ENCODE measurements around the gene TCFL5.

Gene TCFL5

GRCh38 chr20:62820962-62821725, 40.5 kb downstream of the TCFL5 start:
- DNase-seq = no peak

GRCh38 chr20:62820208-62820961, 41.2 kb downstream of the TCFL5 start:
- peak; percentile 24 for DNase-seq

DNA sequence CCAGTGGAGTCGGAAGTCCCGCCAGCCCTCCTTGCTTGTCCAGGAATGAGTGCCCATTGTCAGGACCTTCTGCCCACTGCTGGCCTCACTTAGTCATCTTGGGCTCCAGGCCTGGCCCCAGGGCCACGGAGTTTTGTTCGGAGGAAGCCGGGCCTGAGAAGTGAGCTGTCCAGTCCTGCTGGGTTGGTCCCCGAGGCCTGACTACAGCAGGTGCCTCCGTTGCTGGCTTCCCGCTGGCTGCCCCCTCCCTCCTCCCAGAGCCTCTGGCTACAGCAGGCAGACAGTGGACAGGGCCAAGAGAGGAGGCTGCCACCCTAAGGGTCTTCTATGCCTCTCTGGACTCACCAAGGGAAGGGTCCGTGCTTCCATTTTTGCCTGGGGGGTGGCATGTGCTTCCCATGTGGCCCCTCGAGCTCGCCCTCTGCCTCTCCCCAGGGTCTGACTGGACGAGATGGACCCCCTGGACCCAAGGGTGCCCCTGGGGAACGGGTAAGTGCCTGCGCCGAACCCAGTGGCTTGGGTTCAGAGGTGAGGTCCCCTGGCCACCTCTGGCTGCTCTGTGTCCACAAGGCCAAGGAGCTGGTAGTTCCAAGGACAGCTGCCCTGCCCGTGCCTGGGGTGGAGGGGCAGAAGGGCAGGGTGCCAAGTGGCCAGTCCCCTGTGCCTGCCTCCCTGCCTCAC, 42.0 kb downstream of the TCFL5 start:
- DNase-seq = no peak

DNA sequence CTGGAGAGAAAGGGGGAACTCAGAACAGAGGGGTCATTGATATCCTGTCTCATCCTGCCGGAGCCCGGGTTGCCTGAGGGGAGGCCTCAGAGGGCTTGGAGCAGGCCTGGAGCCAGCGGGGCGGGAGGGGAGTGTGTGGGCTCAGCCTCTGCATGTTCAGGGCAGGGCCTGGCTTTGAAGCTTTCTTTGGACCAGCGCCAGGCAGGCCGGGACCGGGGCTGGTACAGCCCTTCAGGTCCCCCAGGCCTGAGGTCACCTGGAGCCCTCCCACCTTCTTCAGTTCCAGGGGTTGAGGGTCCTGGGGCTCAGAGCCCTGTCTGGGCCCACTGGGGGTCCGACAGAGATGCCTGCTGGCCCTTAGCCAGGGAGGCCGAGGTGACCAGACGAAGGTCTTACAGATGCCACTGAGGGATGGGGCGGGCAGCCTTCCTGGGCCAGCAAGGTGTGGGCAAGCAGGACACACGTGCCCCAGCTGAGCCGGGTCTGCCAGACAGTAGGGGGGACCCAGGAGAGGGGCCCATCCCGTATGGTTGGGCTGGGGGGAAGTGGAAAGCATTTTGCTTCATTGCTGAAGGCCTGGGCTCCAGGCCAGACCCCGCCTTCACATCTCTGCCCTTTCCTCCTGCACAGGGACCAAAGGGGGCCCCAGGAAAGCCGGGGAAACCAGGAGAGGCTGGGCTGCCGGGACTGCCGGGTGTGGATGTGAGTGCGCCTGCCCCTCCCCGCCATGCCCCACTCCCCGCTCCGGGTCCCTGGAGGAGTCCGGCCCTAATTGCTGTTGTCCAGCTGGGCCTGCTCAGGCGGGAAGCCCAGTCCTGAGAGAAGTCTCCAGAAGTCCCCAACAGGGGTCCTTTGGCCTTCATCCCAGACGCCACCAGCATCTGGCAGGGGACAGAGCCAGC, 42.8 kb downstream of the TCFL5 start:
- no peak for DNase-seq

GRCh38 chr20:62817975-62818591, 43.5 kb downstream of the TCFL5 start:
- DNase-seq = no peak

- DNase-seq = no peak
These were observed 44.4 kb downstream of the TCFL5 start, which contains the start of gene COL9A3 for GRCh38 chr20:62816884-62817873. COL9A3 (plus strand) TSS chr20:62817050; CDS start chr20:62817065, 15 bp downstream.

DNA sequence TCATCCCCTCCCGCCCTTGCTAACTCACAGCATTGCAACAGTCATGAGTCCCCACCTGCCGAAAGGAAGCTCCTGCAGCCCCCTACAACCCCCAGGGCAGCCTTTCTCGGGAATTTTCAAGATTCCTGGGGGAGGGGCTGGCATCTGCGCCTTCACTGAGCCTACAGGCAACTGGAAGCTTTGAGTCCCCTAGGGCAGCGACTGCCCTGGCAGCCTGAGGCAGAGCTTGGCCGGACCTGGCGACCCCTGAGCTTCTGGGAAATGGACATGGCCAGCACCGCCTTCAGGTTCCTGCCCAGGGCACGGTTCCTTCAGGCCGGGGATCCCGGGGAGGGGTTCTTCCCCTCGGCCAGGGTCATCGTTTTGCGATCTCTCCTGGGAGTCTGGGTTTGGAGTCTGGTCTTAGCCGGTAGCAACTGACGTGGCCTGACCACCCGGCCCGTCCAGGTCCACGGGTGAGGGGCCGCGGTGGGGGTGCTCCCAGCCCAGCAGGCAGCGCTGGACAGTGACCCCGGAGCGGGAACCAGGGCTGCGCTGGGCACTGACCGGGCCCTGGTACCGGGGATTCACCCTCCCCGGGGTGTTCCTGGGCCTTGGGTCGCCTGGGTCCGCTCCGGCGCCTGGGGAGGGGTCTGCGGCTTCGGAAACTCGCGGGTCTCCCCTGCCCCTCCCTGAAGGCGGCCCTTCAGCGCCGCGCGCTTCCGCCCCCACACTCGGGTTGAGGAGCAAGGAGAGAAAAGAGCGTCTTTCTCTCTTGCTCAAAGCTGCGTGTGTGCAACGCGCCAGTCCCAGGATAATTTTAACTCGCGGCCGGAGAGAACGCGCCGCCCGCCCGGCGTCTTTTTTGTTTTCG, 45.4 kb downstream of the TCFL5 start:
- DNase-seq = no peak

GRCh38 chr20:62815066-62815991, 46.3 kb downstream of the TCFL5 start:
- no peak for DNase-seq

- DNase-seq = no peak
These were observed 46.9 kb downstream of the TCFL5 start for GRCh38 chr20:62814709-62815065.

DNA sequence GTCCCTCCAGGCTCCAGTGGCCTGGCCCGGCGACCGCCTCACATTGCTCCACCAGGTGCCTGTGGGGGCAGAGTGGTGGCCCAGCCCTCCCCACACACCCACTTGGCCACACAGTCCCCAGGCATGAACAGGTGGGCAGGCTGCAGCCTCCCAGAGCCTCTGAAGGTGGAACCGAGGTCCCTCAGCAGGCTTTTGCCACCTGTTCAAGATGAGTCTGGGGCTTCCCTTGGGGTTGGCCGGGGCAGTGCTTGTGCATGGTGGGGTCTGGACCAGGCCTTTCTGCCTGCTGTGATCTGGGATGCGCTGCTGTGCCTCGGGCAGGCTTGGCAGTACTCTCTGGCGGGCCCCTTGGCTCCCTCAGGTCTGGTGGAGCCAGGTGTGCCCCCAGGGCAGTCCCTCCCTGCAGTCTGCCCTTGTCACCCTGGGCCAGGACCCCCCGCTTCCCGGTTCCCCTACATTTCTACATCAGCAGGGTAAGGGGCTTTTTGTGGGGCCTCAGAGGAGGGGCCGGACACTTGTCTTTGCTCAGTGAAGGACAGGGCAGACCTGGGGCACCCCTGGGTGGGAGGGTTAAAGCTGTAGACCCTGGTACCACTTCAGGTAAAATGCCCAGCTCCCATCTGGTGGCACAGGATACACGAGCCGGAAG, 47.4 kb downstream of the TCFL5 start:
- no peak for DNase-seq

GRCh38 chr20:62813588-62813987, 48.0 kb downstream of the TCFL5 start:
- no peak for DNase-seq

DNA sequence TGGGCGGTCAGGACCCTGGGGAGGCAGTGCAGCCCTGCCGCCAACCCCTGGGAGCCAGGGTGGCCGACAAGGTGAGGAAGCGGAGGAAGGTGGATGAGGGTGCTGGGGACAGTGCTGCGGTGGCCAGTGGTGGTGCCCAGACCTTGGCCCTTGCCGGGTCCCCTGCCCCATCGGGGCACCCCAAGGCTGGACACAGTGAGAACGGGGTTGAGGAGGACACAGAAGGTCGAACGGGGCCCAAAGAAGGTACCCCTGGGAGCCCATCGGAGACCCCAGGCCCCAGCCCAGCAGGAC, 48.8 kb downstream of the TCFL5 start:
- no peak for DNase-seq

DNA sequence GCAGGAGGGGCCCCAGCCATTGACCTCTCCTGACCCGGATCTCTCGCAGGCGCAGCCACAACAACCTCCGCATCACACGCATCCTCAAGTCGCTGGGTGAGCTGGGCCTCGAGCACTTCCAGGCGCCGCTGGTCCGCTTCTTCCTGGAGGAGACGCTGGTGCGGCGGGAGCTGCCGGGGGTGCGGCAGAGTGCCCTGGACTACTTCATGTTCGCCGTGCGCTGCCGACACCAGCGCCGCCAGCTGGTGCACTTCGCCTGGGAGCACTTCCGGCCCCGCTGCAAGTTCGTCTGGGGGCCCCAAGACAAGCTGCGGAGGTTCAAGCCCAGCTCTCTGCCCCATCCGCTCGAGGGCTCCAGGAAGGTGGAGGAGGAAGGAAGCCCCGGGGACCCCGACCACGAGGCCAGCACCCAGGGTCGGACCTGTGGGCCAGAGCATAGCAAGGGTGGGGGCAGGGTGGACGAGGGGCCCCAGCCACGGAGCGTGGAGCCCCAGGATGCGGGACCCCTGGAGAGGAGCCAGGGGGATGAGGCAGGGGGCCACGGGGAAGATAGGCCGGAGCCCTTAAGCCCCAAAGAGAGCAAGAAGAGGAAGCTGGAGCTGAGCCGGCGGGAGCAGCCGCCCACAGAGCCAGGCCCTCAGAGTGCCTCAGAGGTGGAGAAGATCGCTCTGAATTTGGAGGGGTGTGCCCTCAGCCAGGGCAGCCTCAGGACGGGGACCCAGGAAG, 49.3 kb downstream of the TCFL5 start:
- no peak for DNase-seq

- no peak for DNase-seq
These were observed 49.9 kb downstream of the TCFL5 start for GRCh38 chr20:62811720-62812119.

- DNase-seq = no peak
These were observed 50.3 kb downstream of the TCFL5 start for GRCh38 chr20:62811320-62811719.

GRCh38 chr20:62809530-62810428, 51.8 kb downstream of the TCFL5 start:
- no peak for DNase-seq

Data from NCI-H345 (cell line).